Right forelimb (tissue), 1 donor: ENCODE data around the gene GRK5.

Experiments
- DNase-seq: peaks from one replicate; pipeline ENCODE4 v3.0.0-alpha.2; 2018

GRK5 gene

GRCh38 chr10:119302591-119303253 is 95.4 kb downstream of the GRK5 start:
- DNase-seq = no peak

DNA sequence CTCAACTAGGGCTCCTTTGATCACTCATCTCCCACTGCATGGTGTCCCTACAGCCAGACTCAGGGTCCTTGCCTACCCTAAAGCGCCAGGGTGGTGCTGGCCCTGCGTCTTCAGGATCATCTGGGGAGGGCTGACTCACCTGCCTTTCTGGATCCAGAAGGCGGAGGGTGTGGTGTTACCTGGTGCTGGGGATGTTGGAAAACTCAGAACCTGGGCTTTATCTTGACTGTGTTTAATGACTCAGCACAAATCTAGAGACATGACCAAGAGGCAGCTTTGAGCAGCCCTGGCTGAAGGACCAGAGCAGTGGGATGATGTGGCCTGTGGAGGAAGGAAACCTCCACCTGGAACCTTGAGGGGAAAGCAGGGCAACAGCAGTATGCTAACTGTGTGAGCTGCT is 96.5 kb downstream of the GRK5 start:
- DNase-seq = no peak

DNA sequence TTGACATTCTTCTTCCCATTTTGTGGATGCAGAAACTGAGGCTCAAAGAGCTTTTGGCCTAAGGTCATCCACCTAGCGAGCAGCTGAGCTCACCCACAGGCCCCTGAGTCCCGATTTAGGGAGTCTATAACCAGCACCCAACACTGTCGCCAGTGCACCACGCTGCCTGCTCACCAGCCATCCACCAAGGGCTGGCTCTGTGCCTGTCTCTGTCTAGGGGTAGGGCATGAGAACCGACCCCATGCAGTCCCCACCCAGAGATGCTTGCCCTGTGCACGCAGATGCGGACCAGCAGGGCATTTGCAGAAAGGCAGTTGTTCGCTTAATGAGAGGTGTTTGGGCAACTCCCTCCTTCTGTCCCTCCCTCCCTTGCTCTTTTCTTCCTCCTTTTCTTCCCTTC is 97.2 kb downstream of the GRK5 start:
- DNase-seq = no peak

DNA sequence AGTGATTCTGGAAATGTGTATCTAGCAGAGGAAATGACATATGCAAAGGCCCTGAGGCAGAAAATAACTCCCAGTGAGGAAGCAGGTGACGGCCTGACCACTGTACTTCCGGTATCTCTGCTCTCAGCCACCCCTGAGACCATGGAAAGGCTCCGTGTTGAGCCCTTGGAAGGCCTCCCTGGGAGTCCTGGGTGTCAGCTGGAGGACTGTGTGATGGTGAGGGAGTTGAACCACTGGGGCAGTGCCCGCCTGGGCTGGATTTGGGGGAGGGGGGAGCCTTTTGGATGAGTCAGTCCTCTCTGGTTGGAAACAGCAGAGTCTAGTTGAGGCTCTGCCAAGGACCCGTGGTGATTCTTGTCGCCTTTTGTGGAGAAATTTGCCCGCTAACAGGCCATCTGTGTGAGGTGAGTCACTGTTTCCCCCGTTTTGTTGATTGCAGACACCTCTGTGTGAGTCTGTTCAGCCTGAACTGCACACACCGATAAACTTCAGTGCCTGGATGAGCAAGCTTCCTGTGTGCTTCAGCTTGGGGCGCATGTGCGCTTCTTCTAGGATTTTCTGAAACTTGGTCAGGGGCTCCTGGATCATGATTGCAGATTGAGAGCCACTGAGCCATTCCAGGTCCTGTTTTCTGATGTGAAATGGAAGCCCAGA is 98.6 kb downstream of the GRK5 start:
- DNase-seq = no peak

- no peak for DNase-seq
These were observed 99.2 kb downstream of the GRK5 start for GRCh38 chr10:119306514-119306951.

DNA sequence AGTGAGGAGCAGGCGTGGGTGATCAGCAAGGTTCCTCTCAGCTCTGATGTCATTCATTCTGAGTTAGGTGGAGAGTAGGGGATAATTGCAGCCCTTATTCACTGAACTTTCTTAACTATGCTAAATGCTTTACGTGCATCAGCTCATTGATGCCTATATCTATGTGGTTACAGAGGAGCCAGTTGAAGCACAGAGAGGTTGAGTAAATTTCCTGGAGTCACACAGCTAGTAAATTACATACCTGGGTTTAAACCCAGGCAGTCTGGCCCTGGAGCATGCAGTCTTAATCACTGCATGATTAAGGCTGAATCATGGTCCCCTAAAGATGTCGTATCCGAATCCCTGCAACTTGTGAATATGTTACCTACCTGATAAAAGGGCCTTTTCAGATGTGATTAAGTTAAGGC is 99.6 kb downstream of the GRK5 start:
- DNase-seq = no peak

GRCh38 chr10:119308089-119308488 is 100.7 kb downstream of the GRK5 start:
- DNase-seq = no peak

DNA sequence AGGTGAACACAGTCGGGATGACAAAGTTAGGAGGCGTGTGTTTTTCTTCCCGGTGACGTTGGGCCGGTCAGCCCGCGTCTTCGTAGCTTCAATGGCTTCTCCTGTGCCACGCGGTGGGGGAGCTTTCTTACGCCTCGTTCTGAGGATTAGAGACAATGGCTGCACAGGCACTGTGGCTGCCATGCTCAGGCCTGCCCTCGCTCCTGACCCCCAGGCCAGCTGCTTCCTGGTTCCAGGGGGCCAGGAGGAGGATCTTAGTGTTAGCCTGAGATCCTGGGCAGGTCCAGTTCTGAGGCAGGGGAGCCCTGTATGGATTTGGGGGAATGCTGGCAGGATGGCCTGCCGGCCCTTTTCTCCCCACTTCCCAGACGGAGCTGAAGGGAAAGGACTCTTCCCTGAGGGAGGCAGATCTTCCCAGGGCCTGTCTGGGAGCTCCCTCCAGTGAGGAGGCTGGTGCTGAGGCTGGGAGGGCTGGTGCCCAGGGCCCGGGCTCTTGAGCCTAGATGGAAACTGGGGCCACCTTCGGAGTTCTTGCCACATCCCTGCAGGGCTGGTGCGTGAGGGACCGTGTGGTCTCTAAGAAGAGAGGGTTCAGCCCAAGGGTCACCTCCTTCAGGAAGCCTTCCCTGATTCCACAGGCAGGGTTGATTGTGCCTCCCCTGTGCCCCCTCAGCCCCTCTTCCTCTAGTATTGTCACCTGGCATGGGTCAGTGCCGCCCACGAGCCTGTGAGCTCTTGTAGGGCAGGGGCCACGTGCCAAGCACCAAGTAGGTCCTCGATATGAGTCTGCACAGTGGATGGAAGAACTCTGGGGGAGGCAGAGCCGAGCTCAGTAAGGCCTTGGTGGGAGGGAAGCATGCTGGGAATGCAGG is 101.4 kb downstream of the GRK5 start:
- no peak for DNase-seq

- no peak for DNase-seq
These were observed 102.0 kb downstream of the GRK5 start for GRCh38 chr10:119309423-119309770.

- DNase-seq = no peak
These were observed 103.4 kb downstream of the GRK5 start for GRCh38 chr10:119310806-119311205.

- DNase-seq = no peak
These were observed 104.9 kb downstream of the GRK5 start for GRCh38 chr10:119312241-119312640.

GRCh38 chr10:119313024-119313423 is 105.7 kb downstream of the GRK5 start:
- DNase-seq = no peak

DNA sequence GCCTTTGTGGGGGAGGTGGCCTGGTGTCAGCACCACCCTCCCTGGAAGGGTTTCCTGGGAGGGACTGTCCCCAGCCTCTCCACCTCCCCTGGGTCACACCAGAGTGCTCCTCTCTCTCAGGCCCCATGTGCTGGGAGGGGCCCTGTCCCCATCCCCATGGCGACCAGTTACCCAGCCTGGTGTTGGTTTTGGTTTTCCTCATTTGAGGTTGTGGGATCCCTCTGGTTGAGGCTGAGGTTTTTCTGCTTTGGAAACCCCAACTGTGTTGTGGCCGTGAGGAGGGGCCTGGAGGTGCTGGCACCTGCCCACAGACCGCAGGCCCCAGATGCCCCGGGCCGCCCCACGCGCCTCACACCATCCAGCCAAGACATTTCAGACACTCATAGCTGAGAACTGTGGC is 106.3 kb downstream of the GRK5 start:
- DNase-seq = no peak

DNA sequence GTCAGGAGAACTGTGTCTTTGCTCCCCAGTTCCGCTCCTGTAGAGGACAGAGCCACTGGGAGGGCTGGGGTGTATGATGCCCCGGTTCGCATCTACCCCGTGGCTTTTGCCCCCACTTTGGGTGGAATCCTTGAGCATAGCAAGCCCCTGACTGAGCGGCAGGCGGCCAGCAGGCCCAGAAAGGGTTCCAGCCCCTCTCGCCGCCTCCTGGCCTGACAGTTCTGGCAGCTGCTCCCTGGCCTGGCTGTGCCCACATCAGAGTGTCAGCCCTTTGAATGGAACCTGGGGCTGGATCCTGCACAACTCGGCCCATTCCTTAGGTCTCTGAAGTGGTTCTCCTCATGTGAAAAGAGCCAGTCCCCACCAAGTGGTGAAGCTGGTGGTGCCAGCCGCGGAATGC is 106.7 kb downstream of the GRK5 start:
- no peak for DNase-seq

DNA sequence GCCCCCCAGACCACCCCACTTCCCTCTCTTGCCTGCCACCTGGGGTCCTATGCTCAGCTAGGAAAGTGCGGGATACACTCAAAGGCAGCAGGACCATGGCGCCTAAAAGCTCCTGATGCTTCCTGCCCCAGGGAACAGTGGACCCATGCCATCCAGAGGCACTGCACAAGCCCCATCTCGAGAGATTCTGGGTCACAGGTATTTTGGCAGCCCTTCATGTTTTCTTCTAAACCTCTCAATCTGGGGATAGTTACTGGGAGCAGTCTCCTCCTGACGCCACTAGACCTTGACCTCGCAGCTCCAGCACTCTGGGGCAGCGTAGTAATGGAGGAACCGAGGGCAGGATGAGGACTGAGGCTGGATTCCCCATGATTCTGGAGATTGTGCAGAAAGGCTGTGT is 107.1 kb downstream of the GRK5 start:
- no peak for DNase-seq

DNA sequence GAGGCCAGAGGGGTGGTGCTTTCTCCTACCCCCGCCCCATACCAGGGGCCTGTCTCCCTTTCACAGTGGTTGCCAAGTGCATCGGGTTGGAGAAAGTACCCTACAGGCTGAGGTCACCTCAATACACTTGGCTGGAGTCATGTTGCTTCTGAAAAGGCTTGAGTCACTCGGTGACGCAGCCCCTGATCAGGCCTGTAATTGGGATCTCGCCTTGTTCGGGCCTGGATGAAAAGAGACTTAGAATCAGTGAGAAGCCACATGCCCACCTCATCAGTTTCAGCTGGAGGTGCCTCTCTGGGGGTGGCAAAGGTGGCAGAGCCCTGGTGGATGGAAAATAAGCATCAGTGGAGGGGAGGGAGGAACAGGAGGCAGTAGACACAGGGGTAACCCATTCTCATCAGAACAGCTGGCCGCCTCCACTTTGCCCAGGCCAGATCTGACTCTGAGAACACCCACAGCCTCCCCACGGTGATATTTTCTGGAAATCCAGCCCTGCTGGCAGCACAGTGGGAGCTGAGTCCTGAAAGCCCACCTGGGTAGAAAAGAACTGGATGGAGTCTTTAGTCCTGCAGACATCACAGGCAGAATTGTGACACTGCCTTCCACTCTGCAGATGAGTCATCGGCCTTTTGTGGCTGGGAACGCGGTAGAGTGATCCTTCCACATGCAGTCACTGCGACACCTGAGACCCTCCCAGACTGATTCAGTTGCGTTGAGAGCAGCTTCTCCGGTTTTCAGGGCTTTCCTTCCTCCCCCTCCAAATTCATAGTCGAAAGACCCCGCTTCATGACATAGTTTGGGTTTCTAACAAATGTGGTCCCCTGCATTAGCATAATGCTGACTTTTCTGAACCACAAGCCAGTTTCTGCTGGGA is 108.0 kb downstream of the GRK5 start:
- DNase-seq = no peak

DNA sequence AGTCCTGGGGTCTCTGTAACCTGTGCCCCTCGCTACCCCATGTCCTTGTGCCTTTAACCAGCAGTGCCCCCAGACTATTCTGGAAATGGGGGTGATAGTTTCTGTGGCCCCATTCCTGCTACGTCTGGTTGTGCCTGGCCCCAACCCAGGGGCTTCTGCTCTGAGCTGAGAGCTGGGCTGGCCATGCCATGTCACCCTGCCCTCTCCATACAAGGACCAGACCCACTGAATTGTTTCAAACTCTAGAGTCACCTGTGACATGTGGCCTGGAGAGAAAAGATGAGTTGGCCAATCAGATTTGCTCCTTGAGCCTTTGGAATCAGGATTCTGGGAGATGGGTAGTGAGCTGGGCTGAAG is 108.6 kb downstream of the GRK5 start:
- DNase-seq = no peak

DNA sequence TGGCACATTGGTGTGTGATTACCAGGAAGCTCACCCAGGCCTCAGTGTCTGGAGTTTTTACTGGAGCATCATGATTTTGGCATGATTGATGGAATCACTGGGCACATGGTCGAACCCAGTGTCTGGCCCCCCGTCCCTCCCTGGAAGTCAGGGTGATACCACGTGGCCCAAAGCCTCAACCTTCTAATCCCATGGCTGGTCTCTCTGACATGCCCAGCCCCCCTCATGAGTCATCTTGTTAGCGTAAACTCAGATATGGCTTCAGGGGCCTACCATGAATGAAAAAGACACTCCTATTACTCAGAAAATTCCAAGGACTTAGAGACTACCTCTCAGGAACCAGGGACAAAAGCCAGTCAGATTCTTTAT is 109.3 kb downstream of the GRK5 start:
- DNase-seq = no peak

DNA sequence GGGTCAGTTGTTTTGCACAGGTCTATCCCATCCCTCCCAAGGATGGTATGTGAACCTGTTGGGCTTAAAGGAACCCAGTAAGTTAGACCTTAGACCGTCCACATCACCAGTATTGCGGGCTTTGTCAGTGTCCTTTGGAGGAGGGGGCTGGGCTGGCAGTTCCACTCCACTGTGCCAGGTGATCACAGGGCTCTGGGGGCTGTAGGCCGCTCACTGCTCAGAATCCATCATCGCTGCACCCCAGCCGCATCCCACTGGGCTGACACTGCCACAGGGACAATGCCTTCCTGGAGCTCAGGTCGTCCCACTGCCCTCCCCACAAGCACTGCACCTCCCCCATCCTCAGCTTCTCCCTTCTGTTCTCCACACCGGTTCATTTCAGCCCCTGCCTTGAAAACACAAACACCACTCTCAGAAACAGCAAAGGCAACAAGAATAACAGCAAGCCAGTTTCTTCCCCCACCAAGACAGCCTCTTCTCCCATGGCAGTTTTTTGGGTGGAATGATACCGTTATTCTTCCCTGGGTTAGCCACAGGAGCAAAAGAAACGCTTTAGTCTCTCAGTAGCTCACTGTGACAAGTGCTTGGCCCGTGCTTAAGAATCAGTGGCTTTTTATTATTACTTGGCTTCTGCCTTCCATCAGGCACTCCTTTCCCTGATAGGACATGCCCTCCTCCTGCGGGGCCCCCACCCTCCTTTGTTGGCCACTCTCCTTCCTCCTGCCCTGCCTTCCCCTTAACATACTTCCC is 111.2 kb downstream of the GRK5 start:
- DNase-seq = no peak

- DNase-seq = no peak
These were observed 112.0 kb downstream of the GRK5 start for GRCh38 chr10:119319161-119319919.

DNA sequence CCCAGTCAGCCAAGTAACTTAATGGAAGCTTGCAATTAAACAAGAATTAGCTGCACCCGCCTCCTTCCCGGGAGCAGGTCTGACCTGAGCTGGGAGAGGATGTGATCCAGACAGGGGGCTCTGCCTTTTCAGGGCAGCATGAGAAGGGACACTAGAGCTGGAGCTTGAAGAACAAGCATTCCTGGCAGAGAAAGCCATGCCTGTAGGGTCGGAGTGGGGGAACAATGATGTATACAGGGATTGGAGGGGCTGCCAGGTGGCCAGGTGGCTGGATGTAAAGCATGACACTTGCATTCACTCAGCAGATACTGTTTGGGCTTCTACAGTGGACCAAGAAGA is 112.5 kb downstream of the GRK5 start:
- DNase-seq = no peak

- no peak for DNase-seq
These were observed 113.6 kb downstream of the GRK5 start for GRCh38 chr10:119320981-119321380.
